ENCODE results near the gene SLC11A1.

DNA sequence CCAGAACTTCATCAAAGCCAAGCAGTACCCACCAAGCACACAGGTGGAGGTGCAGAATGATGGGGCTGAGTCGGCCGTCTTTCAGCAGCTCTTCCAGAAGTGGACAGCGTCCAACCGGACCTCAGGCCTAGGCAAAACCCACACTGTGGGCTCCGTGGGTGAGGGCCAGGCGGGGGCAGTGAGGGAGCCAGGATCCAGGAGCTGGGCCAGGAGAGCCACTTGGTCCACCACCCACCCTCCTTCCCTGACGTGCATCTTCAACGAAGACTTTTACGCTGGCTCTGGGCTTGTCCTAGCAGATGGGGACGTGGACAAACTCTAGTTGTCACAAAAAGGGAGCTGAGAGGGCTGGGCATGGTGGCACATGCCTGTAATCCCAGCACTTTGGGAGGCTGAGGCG, 48.6 kb downstream of the SLC11A1 start:
- TF ChIP-seq, protein P1, sequence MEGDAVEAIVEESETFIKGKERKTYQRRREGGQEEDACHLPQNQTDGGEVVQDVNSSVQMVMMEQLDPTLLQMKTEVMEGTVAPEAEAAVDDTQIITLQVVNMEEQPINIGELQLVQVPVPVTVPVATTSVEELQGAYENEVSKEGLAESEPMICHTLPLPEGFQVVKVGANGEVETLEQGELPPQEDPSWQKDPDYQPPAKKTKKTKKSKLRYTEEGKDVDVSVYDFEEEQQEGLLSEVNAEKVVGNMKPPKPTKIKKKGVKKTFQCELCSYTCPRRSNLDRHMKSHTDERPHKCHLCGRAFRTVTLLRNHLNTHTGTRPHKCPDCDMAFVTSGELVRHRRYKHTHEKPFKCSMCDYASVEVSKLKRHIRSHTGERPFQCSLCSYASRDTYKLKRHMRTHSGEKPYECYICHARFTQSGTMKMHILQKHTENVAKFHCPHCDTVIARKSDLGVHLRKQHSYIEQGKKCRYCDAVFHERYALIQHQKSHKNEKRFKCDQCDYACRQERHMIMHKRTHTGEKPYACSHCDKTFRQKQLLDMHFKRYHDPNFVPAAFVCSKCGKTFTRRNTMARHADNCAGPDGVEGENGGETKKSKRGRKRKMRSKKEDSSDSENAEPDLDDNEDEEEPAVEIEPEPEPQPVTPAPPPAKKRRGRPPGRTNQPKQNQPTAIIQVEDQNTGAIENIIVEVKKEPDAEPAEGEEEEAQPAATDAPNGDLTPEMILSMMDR (IDR thresholded peaks at IDR 0.05), result no peak
- no peak for TF ChIP-seq EP300 (IDR thresholded peaks at IDR 0.05)
